A549 (cell line): ENCODE data around the gene ZSWIM3. TPM values are rescaled to one million over a fixed set of nuclear protein-coding genes. Genes with fewer than 3 reads are reported as not detected.
A peak's percentile ranks its signal among the peaks of the same experiment; 100 is the strongest.

ENCODE experiments used
- ATAC-seq, 2 experiments: fragments of 200-7000 bp in 1 of 2; fragments of >200 bp in 1 of 2; cut with Nextera tagmentation in 1 of 2; cut with Tn5 transposase in 1 of 2; 3 replicates each; pipeline versions ENCODE4 v1.8.0 to v1.9.1; 2018 to 2020; ENCODE audit warnings: mild to moderate bottlenecking in 1 of 2, moderate library complexity in 1 of 2
- CTCF ChIA-PET: fragments of 300-600 bp; sonication (Branson Sonifier 250); formaldehyde crosslinking; extraction: SDS; loops from one replicate; lab custom pipeline; 2021; ENCODE audit warnings: antibody characterized with exemption, inconsistent platforms; lab: Yijun Ruan, JAX
- POLR2A ChIA-PET: fragments of 350-600 bp; formaldehyde crosslinking; extraction: SDS; loops from one replicate; lab custom pipeline; 2021; ENCODE audit warnings: antibody characterized with exemption, inconsistent platforms; lab: Yijun Ruan, JAX
- DNase-seq, 2 experiments: peaks; one replicate each; pipeline versions ENCODE4 v3.0.0 to v3.0.0-alpha.2; 2011 to 2016; ENCODE audit warnings: low read depth in 1 of 2, low spot score in 1 of 2
- FAIRE-seq: peaks from 2 replicates; lab custom pipeline; 2011; peaks lifted over from hg19 to GRCh38; lab: Jason Lieb, UNC
- H3K27ac ChIP-seq, 2 experiments: fragments of >200 bp; sonication (Bioruptor Twin); formaldehyde crosslinking; 3 replicates each; pipeline ENCODE4 v1.5.1; 2016 to 2017
- H3K4me1 ChIP-seq: fragments of >200 bp; sonication (Bioruptor Twin); formaldehyde crosslinking; 3 replicates; pipeline ENCODE4 v1.6.1; 2016
- H3K4me2 ChIP-seq: fragments of >200 bp; sonication (Bioruptor Twin); formaldehyde crosslinking; 3 replicates; pipeline ENCODE4 v1.6.1; 2016
- H3K4me3 ChIP-seq: fragments of >200 bp; sonication (Bioruptor Twin); formaldehyde crosslinking; 3 replicates; pipeline ENCODE4 v1.5.1; 2016
- H3K9me3 ChIP-seq: fragments of >200 bp; sonication (Bioruptor Twin); formaldehyde crosslinking; 3 replicates; pipeline ENCODE4 v1.6.1; 2016
- ATOH8 ChIP-seq: fragments of 250-450 bp; sonication (Bioruptor Pico); IDR thresholded peaks from 2 replicates; pipeline ENCODE4 v1.5.0; 2020; ENCODE audit warnings: low read depth, mild to moderate bottlenecking, moderate library complexity
- BHLHE40 ChIP-seq: IDR thresholded peaks from 2 replicates; pipeline ENCODE4 v1.6.1; 2012; ENCODE audit warnings: low read depth, low read length, inconsistent platforms
- CBX8 ChIP-seq: fragments of 200-600 bp; sonication (generic); IDR thresholded peaks from 2 replicates; pipeline ENCODE4 v1.6.1; 2016
- E2F6 ChIP-seq: IDR thresholded peaks from 2 replicates; pipeline ENCODE4 v1.6.1; 2012; ENCODE audit warnings: low read depth, borderline replicate concordance
- EHMT2 ChIP-seq: fragments of 200-600 bp; sonication (generic); IDR thresholded peaks from 2 replicates; pipeline ENCODE4 v1.6.1; 2016; ENCODE audit warnings: antibody characterized with exemption, low read depth, mild to moderate bottlenecking, moderate library complexity
- EP300 ChIP-seq, 2 experiments: fragments of >200 bp; sonication (Bioruptor Twin); formaldehyde crosslinking; IDR thresholded peaks; 2 replicates in 1 of 2; 3 replicates in 1 of 2; pipeline ENCODE4 v1.6.1; 2016 to 2017
- ESRRA ChIP-seq: fragments of 150-350 bp; IDR thresholded peaks from 2 replicates; pipeline ENCODE4 v1.6.1; 2014; ENCODE audit warnings: mild to moderate bottlenecking, low read length, borderline replicate concordance
- HES2 ChIP-seq: fragments of >200 bp; sonication (Bioruptor Twin); formaldehyde crosslinking; IDR thresholded peaks from 2 replicates; pipeline ENCODE4 v1.6.1; 2016
- HMGXB4 ChIP-seq: fragments of 250-450 bp; sonication (Bioruptor Pico); IDR thresholded peaks from 2 replicates; pipeline ENCODE4 v1.5.0; 2021; ENCODE audit warnings: mild to moderate bottlenecking, moderate library complexity, borderline replicate concordance
- HOXA7 ChIP-seq: fragments of 250-450 bp; sonication (Bioruptor Pico); IDR thresholded peaks from 2 replicates; pipeline ENCODE4 v1.5.0; 2020; ENCODE audit warnings: mild to moderate bottlenecking, moderate library complexity
- HOXB13 ChIP-seq: fragments of 250-450 bp; sonication (Bioruptor Pico); IDR thresholded peaks from 2 replicates; pipeline ENCODE4 v1.5.0; 2020; ENCODE audit warnings: low read depth, mild to moderate bottlenecking, moderate library complexity
- HOXB5 ChIP-seq: fragments of 250-450 bp; sonication (Bioruptor Pico); IDR thresholded peaks from 2 replicates; pipeline ENCODE4 v1.5.0; 2020; ENCODE audit warnings: mild to moderate bottlenecking, moderate library complexity
- JUNB ChIP-seq: fragments of >200 bp; sonication (Bioruptor Twin); formaldehyde crosslinking; IDR thresholded peaks from 2 replicates; pipeline ENCODE4 v1.6.1; 2016
- KDM1A ChIP-seq: fragments of 200-600 bp; sonication (generic); IDR thresholded peaks from 2 replicates; pipeline ENCODE4 v1.6.1; 2016; ENCODE audit warnings: low read depth, mild to moderate bottlenecking
- MAX ChIP-seq: IDR thresholded peaks from 2 replicates; pipeline ENCODE4 v1.6.1; 2012
- MAZ ChIP-seq: fragments of 150-350 bp; IDR thresholded peaks from 2 replicates; pipeline ENCODE4 v1.6.1; 2014; ENCODE audit warnings: antibody characterized with exemption, low read depth, low read length, borderline replicate concordance
- MYC ChIP-seq: IDR thresholded peaks from 2 replicates; pipeline ENCODE4 v1.6.1; 2012; ENCODE audit warnings: mild to moderate bottlenecking, inconsistent platforms, low read length, improper control_type of control experiment, borderline replicate concordance
- NFE2L2 ChIP-seq: fragments of 150-350 bp; conservative IDR thresholded peaks from 2 replicates; pipeline ENCODE4 v1.6.1; 2014; ENCODE audit warnings: low read length
- POLR2A ChIP-seq: IDR thresholded peaks from 2 replicates; pipeline ENCODE4 v1.6.1; 2012; ENCODE audit warnings: mild to moderate bottlenecking, low read length
- POLR2AphosphoS2 ChIP-seq: conservative IDR thresholded peaks from 2 replicates; pipeline ENCODE4 v1.6.1; 2012; ENCODE audit warnings: low read length, improper control_type of control experiment, inconsistent platforms
- RCOR1 ChIP-seq: fragments of 150-350 bp; IDR thresholded peaks from 2 replicates; pipeline ENCODE4 v1.6.1; 2014; ENCODE audit warnings: antibody characterized with exemption, low read length, low read depth
- ZC3H11A ChIP-seq: fragments of 450-650 bp; IDR thresholded peaks from 2 replicates; pipeline ENCODE4 v1.6.1; 2014; ENCODE audit warnings: antibody characterized with exemption, mild to moderate bottlenecking
- WGBS: methylation state at CpG from one replicate; pipeline ENCODE4 v1.1.6; 2017; ENCODE audit errors: missing lambda C conversion rate; 5-methylcytosine and 5-hydroxymethylcytosine counted together
- polyA plus RNA-seq, 4 experiments: library from polyadenylated mRNA; depleted of rRNA in 3 of 4; stranded (reverse); fragments of >200 nt; fragmentation: RNase III in 1 of 4; extraction: RNeasy Plus Mini Kit Qiagen cat#74134 plus additional on column Dnase treatment in 1 of 4; gene quantifications; 2 replicates in 3 of 4; 3 replicates in 1 of 4; pipeline ENCODE4 v1.2.3, GENCODE V29; 2011 to 2017

The ZSWIM3 gene
- polyA plus RNA-seq, 2 of the 4 experiments (the other 2 are of a cell fraction): 1.1 to 1.3 TPM

- 93% methylated on average over 14 of the region's 14 CpGs for WGBS
- Histone ChIP-seq H3K4me1 (no peaks in the 10 kb centered on the region), H3K27ac (no peak overlapping the region), H3K4me3 (no peak overlapping the region), H3K4me2 (no peak overlapping the region), H3K9me3 (no peaks in the 10 kb centered on the region)
- ATAC-seq (no peak), FAIRE-seq (no peak), DNase-seq (no peak)
- TF ChIP-seq POLR2AphosphoS2: no peak
- no peak for TF ChIP-seq HOXA7 (CRISPR knock-in tag)
- TF ChIP-seq NFE2L2: no peak
- TF ChIP-seq MAX: no peak
- no peak for TF ChIP-seq MYC
- no peak for TF ChIP-seq EP300 (IDR thresholded peaks at IDR 0.05)
- no peak for TF ChIP-seq RCOR1
- no peak for TF ChIP-seq JUNB
- TF ChIP-seq CBX8: no peak
- TF ChIP-seq BHLHE40: no peak
- ChIA-PET POLR2A (interaction anchor here (1.5 kb wide), 1 partner anchor 10 kb away, joined by 3 read pairs; the partner anchor contains the start of gene SNX21), CTCF (interaction anchor here (1.1 kb wide), 1 partner anchor 89 kb away, joined by 3 read pairs; no protein-coding TSS in a partner anchor)
Observed at GRCh38 chr20:45843506-45843905, 13.9 kb upstream of the ZSWIM3 start.

- POLR2A ChIA-PET: no interaction called here
- ATAC-seq: peak in 1 of 2 experiments; percentile 30; a peak in 2 of 6 replicates
- H3K27ac ChIP-seq: no peak overlapping the region
Observed at GRCh38 chr20:45845452-45845851, 12.0 kb upstream of the ZSWIM3 start.

More at GRCh38 chr20:45845452-45845851, 12.0 kb upstream of the ZSWIM3 start:
- no peaks in the 10 kb centered on the region for H3K9me3 ChIP-seq
- no peaks in the 10 kb centered on the region for H3K4me1 ChIP-seq
- no peak for TF ChIP-seq E2F6
- no peak for TF ChIP-seq KDM1A
- no peak for TF ChIP-seq HOXB13 (CRISPR knock-in tag)
- TF ChIP-seq HES2: no peak
- no peak for TF ChIP-seq MAZ
- no peak for TF ChIP-seq ATOH8
- no peak for TF ChIP-seq HMGXB4 (CRISPR knock-in tag)
- no peak for TF ChIP-seq POLR2AphosphoS2
- TF ChIP-seq POLR2A: no peak
- TF ChIP-seq EHMT2: no peak
- TF ChIP-seq ZC3H11A: no peak
- no peak for TF ChIP-seq ESRRA
- TF ChIP-seq HOXB5 (CRISPR knock-in tag): no peak
- no peak for FAIRE-seq
- H3K4me3 ChIP-seq: no peak overlapping the region
- no peak overlapping the region for H3K4me2 ChIP-seq
- CTCF ChIA-PET: interaction anchor here (1.5 to 1.6 kb wide), 2 partner anchors 10 to 20 kb away, joined by 3 to 4 read pairs; no protein-coding TSS in a partner anchor
- no peak for DNase-seq
